Measurements from ENCODE around the gene TSPEAR. TPM values are rescaled to one million over a fixed set of nuclear protein-coding genes. Genes with fewer than 3 reads are reported as not detected.

Gene TSPEAR
- total and polyA plus RNA-seq, 10 donors: 0.02 to 0.22 (median 0.03) TPM; not detected in 7

DNA sequence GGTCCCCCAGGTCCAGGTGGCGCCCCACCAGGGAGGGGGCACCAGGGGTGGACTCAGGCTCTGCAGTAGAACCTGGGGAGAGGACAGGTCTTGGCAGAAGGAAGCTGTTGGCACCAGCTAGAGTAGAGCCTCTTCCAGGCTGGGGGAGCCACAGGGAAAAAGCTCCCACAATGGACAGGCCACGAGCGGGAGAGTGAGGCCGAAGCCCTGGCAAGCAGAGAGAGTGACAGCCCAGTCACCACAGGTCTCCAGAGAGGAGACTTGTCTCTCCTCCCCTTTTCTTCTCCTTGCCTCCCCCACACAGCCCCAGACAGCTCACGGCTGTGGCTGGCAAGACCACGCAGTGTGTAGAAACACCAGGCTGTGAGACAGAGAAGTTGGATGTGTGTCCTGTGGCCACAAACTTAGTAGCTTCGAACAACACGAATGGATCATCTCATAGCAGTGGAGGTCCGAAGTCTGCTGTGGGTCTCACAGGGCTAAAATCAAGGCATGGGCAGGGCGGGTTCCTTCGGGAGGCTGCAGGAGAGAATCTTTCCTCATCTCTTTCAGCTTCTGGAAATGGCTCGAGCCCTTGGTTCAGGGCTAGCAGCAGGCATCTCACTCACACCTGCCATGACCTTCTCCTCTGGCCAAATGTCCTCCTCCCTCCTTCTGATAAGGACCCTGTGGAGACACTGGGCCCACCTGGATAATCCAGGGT lies 60.2 kb downstream of the TSPEAR start:
- TF ChIP-seq POLR2A (IDR thresholded peaks at IDR 0.05) (no peak), POLR2AphosphoS5 (IDR thresholded peaks at IDR 0.05) (no peak), CTCF (IDR thresholded peaks at IDR 0.05 in 8 of 11, conservative IDR thresholded peaks at IDR 0.05 in 3 of 11) (no peak)
- Histone ChIP-seq H3K4me3 (no peak overlapping the region), H3K9me3 (peaks cover 0 to 8% (median 5%) of the 10 kb centered on the region in 8 donors), H3K36me3 (no peaks in the 10 kb centered on the region), H3K27me3 (replicated peaks in 1 of 7) (peaks cover 0 to 35% (median 0%) of the 10 kb centered on the region in 7 donors), H3K4me1 (no peaks in the 10 kb centered on the region), H3K27ac (no peak overlapping the region)
- no peak for DNase-seq
- WGBS, 5 donors: 84 to 91% (median 90%) methylated on average over 12 of the region's 12 CpGs
- intact Hi-C loops (cut with DNase I; ENCODE audit: low total_unique reads): no loop called here

GRCh38 chr21:44650265-44650972 lies 61.0 kb downstream of the TSPEAR start:
- TF ChIP-seq POLR2AphosphoS5 (IDR thresholded peaks at IDR 0.05) (no peak), CTCF (IDR thresholded peaks at IDR 0.05 in 8 of 11, conservative IDR thresholded peaks at IDR 0.05 in 3 of 11) (no peak), POLR2A (IDR thresholded peaks at IDR 0.05) (no peak)
- Histone ChIP-seq H3K4me3 (no peak overlapping the region), H3K36me3 (no peaks in the 10 kb centered on the region), H3K4me1 (no peaks in the 10 kb centered on the region), H3K27me3 (replicated peaks in 1 of 7) (peaks cover 0 to 35% (median 0%) of the 10 kb centered on the region in 7 donors), H3K9me3 (peaks cover 0 to 5% (median 3%) of the 10 kb centered on the region in 8 donors), H3K27ac (no peak overlapping the region)
- 88 to 93% (median 91%) methylated on average over 20 of the region's 20 CpGs for WGBS, 5 donors
- intact Hi-C loops (cut with DNase I; ENCODE audit: low total_unique reads): no loop called here
- no peak for DNase-seq

DNA sequence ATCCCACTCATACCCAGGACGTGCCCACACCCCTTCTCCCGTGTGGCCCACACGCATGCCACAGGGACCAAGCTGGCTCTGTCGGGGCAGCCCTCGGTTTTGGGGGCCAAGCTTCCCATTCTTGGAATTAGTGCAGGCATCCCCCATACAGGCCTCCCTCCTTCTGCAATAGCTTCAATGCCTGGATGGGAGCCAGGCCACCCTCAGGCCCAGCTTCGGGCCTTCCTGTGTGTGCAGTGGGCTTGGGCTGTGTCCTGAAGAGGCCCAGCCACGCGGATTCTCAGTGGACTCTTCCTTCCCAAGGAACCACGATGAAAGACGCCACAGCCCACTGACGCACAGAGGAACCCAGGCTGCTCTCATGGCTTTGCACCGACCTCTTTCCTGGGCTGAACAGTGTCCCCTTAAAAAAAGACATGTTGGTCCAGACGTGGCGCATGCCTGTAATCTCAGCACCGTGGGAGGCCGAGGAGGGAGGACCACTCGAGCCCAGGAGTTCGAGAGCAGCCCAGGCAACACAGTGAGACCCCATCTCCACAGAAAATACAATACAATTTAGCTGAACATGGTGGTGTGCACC lies 61.8 kb downstream of the TSPEAR start:
- WGBS, 5 donors: 83 to 90% (median 88%) methylated on average over 14 to 18 of the region's 18 CpGs
- TF ChIP-seq CTCF (IDR thresholded peaks at IDR 0.05 in 8 of 11, conservative IDR thresholded peaks at IDR 0.05 in 3 of 11) (no peak), POLR2A (IDR thresholded peaks at IDR 0.05) (no peak), POLR2AphosphoS5 (IDR thresholded peaks at IDR 0.05) (no peak)
- no peaks in the 10 kb centered on the region for H3K4me1 ChIP-seq
- H3K27ac ChIP-seq: no peak overlapping the region
- H3K9me3 ChIP-seq: peaks cover 0 to 12% (median 11%) of the 10 kb centered on the region in 8 donors
- no peaks in the 10 kb centered on the region for H3K36me3 ChIP-seq
- no peak overlapping the region for H3K4me3 ChIP-seq
- DNase-seq: no peak
- intact Hi-C loops (cut with DNase I; ENCODE audit: low total_unique reads): no loop called here
- H3K27me3 ChIP-seq (replicated peaks in 1 of 7): peaks cover 0 to 35% (median 0%) of the 10 kb centered on the region in 7 donors

Measured in spleen (tissue), 11 donors.